Measurements from ENCODE around the gene STX2. TPM values are rescaled to one million over a fixed set of nuclear protein-coding genes. Genes with fewer than 3 reads are reported as not detected.
"Not testable (repeated sequence)": the region's sequence is repeated elsewhere in the genome, so short reads cannot be mapped to it uniquely, and the experiment has no call there.

The STX2 gene
- total RNA-seq, 4 donors from 2014 or later = 4.8 to 12.0 (median 9.1) TPM

DNA sequence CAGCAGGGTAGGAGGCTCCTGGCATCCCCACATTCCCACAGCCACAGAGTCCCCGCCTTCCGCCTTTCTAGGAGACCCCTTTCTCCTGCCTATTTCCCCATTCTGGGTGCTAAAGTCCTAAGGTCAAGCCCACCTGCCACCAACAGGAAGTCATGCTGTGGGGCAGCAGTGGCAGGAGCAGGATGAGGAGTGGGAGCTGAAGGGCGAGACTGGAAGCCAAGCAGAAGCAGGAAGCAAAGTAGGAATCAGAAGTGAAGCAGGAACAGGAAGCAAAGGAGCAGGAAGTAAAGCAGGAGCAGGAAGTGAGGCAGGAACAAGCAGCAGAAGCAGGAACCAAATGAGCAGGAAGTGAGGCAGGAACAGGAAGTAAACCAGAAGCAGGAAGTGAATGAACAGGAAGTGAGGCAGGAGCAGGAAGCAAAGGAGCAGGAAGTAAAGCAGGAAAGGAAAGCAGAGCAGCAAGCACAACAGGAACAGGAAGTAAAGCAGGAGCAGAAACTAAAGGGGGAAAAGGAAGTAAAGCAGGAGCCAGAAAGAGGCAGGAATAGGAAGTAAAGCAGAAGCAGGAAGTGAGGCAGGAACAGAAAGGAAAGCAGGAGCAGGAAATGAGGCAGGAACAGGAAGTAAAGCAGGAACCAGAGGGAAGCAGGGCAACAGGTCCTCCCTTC is 84.7 kb downstream of the STX2 start:
- Histone ChIP-seq H3K9me3 (no peaks in the 10 kb centered on the region), H3K27ac (no peak overlapping the region), H3K27me3 (peaks cover 0 to 10% (median 0%) of the 10 kb centered on the region in 3 donors), H3K4me1 (no peaks in the 10 kb centered on the region), H3K4me3 (no peak overlapping the region), H3K36me3 (no peaks in the 10 kb centered on the region)
- in situ Hi-C loops (cut with MboI; ENCODE audit: low sequenced_read_pairs in 4 of 4) (no loop called here), intact Hi-C loops (cut with DNase I; ENCODE audit: low total_unique reads) (no loop called here)
- TF ChIP-seq POLR2A (IDR thresholded peaks at IDR 0.05) = no peak
- TF ChIP-seq, protein P1, sequence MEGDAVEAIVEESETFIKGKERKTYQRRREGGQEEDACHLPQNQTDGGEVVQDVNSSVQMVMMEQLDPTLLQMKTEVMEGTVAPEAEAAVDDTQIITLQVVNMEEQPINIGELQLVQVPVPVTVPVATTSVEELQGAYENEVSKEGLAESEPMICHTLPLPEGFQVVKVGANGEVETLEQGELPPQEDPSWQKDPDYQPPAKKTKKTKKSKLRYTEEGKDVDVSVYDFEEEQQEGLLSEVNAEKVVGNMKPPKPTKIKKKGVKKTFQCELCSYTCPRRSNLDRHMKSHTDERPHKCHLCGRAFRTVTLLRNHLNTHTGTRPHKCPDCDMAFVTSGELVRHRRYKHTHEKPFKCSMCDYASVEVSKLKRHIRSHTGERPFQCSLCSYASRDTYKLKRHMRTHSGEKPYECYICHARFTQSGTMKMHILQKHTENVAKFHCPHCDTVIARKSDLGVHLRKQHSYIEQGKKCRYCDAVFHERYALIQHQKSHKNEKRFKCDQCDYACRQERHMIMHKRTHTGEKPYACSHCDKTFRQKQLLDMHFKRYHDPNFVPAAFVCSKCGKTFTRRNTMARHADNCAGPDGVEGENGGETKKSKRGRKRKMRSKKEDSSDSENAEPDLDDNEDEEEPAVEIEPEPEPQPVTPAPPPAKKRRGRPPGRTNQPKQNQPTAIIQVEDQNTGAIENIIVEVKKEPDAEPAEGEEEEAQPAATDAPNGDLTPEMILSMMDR (IDR thresholded peaks at IDR 0.05 in 4 of 5, conservative IDR thresholded peaks at IDR 0.05 in 1 of 5) = no peak
- DNase-seq (no peak), ATAC-seq (no peak)

DNA sequence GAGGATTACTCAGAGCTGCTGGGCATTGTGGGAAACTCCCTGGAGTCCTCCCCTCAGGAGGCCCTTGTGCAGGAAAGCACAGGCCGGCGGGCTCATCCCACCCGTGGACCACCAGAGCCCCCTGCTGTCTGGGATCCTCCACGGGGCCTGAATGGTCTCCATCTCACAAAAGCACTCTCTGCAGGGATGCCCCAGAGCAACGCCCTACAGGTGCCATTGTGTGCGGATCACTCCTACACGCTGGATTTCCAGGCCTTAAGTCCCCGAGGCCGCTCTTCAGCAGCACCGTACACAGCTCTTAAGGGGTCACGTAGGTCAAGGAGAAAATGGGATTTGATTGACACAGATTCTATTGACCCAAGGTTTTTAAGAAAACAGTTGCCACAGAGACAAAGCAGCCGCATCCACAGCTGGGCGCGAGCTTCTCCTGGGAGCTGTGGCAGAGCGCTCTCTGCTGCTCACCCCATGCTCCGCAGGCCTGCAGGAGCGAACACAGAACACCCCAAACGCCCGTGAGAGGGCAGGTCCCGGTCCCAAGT is 86.3 kb downstream of the STX2 start:
- in situ Hi-C loops (cut with MboI; ENCODE audit: low sequenced_read_pairs in 4 of 4) (no loop called here), intact Hi-C loops (cut with DNase I; ENCODE audit: low total_unique reads) (no loop called here)
- Histone ChIP-seq H3K36me3 (no peaks in the 10 kb centered on the region), H3K4me3 (no peak overlapping the region), H3K27ac (no peak overlapping the region), H3K9me3 (no peaks in the 10 kb centered on the region), H3K4me1 (no peaks in the 10 kb centered on the region), H3K27me3 (peaks cover 0 to 10% (median 0%) of the 10 kb centered on the region in 3 donors)
- DNase-seq (no peak), ATAC-seq (no peak)
- TF ChIP-seq, protein P1 (IDR thresholded peaks at IDR 0.05 in 4 of 5, conservative IDR thresholded peaks at IDR 0.05 in 1 of 5) = no peak
- no peak for TF ChIP-seq POLR2A (IDR thresholded peaks at IDR 0.05)

DNA sequence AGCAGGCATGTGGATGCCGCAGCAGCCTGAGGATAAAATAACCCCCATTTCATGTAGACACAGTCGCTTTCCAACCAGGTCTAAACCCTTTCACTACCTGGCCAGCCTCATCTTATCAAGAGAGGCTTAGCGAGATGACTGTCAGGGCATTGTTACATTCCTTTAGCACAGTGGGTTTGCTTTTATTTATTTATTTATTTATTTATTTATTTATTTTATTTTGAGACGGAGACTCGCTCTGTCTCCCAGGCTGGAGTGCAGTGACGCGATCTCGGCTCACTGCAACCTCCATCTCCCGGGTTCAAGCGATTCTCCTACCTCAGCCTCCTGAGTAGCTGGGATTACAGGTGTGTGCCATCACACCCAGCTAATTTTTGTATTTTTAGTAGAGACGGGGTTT is 87.0 kb downstream of the STX2 start:
- intact Hi-C loops (cut with DNase I; ENCODE audit: low total_unique reads); in situ Hi-C loops (cut with MboI; ENCODE audit: low sequenced_read_pairs in 4 of 4): not testable (repeated sequence)

DNA sequence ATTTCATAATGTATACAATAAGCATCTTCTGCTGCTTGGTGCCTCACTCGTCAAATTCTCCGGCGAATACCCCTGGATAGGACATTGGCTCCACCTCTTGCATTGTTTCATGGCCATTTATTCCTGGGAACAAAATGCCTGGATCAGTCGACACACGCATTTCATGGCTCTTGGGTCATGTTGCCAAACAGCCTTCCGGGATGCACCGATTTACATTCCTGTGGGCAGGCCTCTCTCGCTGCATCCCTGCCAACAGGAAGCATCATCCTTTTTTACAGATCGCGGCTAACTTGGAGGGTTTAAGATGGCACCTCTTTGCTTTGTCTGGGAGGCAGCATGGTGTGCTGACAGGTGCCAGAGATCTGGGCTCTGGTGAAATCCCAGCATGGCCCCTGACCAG is 90.3 kb downstream of the STX2 start:
- no peaks in the 10 kb centered on the region for H3K36me3 ChIP-seq
- in situ Hi-C loops (cut with MboI; ENCODE audit: low sequenced_read_pairs in 4 of 4) (loop anchor here in 1 of 4 donors (10.0 to 25.0 kb wide), 2 partner anchors 344 to 711 kb away; no protein-coding TSS in a partner anchor), intact Hi-C loops (cut with DNase I; ENCODE audit: low total_unique reads) (loop anchor here (5.0 kb wide), 2 partner anchors 346 to 706 kb away; no protein-coding TSS in a partner anchor)
- no peaks in the 10 kb centered on the region for H3K9me3 ChIP-seq
- no peak for TF ChIP-seq POLR2A (IDR thresholded peaks at IDR 0.05)
- TF ChIP-seq, protein P1 (IDR thresholded peaks at IDR 0.05 in 4 of 5, conservative IDR thresholded peaks at IDR 0.05 in 1 of 5) = no peak
- H3K4me1 ChIP-seq = no peaks in the 10 kb centered on the region
- no peak overlapping the region for H3K27ac ChIP-seq
- ATAC-seq = no peak
- H3K4me3 ChIP-seq = no peak overlapping the region
- no peak for DNase-seq
- H3K27me3 ChIP-seq = peaks cover 0 to 5% (median 0%) of the 10 kb centered on the region in 3 donors

More for the DNA sequence above, 87.0 kb downstream of the STX2 start:
- H3K27me3 ChIP-seq, DNase-seq, H3K4me3 ChIP-seq, H3K36me3 ChIP-seq, H3K9me3 ChIP-seq, H3K4me1 ChIP-seq, ATAC-seq, H3K27ac ChIP-seq: not testable (repeated sequence)

Measured in gastrocnemius medialis (tissue), 4 donors.